Parathyroid adenoma (tissue), 2 donors: Measurements from ENCODE around the gene HSPBP1.
A peak's percentile ranks its signal among the peaks of the same experiment; 100 is the strongest.

Source experiments
- H2AFZ ChIP-seq: fragments of 300-600 bp; sonication (generic); one replicate; pipeline ENCODE4 v1.7.0; 2017; ENCODE audit warnings: antibody characterized with exemption, mild to moderate bottlenecking
- H3K27ac ChIP-seq: fragments of 300-600 bp; sonication (generic); one replicate; pipeline ENCODE4 v1.7.0; 2017
- H3K27me3 ChIP-seq: fragments of 300-600 bp; sonication (generic); one replicate; pipeline ENCODE4 v1.7.0; 2017; ENCODE audit warnings: low read length; ENCODE audit not compliant: control insufficient read depth, insufficient read depth
- H3K36me3 ChIP-seq: fragments of 300-600 bp; sonication (generic); one replicate; pipeline ENCODE4 v1.7.0; 2017; ENCODE audit warnings: low read length; ENCODE audit not compliant: control insufficient read depth, insufficient read depth
- H3K4me1 ChIP-seq: fragments of 300-600 bp; sonication (generic); one replicate; pipeline ENCODE4 v1.7.0; 2017; ENCODE audit warnings: control low read depth
- H3K4me2 ChIP-seq: fragments of 300-600 bp; sonication (generic); one replicate; pipeline ENCODE4 v1.7.0; 2017; ENCODE audit warnings: low read length
- H3K4me3 ChIP-seq: fragments of 300-600 bp; sonication (generic); one replicate; pipeline ENCODE4 v1.7.0; 2017; ENCODE audit warnings: low read depth, low read length
- H3K79me2 ChIP-seq: fragments of 300-600 bp; sonication (generic); one replicate; pipeline ENCODE4 v1.7.0; 2017; ENCODE audit warnings: control low read depth
- H3K9ac ChIP-seq: fragments of 300-600 bp; sonication (generic); one replicate; pipeline ENCODE4 v1.7.0; 2017; ENCODE audit warnings: mild to moderate bottlenecking
- H3K9me3 ChIP-seq: fragments of 300-600 bp; sonication (generic); one replicate; pipeline ENCODE4 v1.7.0; 2017; ENCODE audit warnings: low read length; ENCODE audit not compliant: control insufficient read depth
- CTCF ChIP-seq: fragments of 300-600 bp; sonication (generic); IDR thresholded peaks from one replicate; pipeline ENCODE4 v1.7.0; 2017; ENCODE audit warnings: antibody characterized with exemption, mild to moderate bottlenecking
- donor health status: primary hyperparathyroidism.

Gene HSPBP1

GRCh38 chr19:55224038-55224665 lies 55.8 kb downstream of the HSPBP1 start:
- Histone ChIP-seq H3K9ac (no peak overlapping the region), H3K27ac (no peak overlapping the region), H3K4me3 (no peak overlapping the region), H3K4me2 (no peak overlapping the region), H2AFZ (no peak overlapping the region), H3K27me3 (no peaks in the 10 kb centered on the region), H3K36me3 (no peaks in the 10 kb centered on the region), H3K79me2 (no peaks in the 10 kb centered on the region), H3K4me1 (no peaks in the 10 kb centered on the region), H3K9me3 (no peaks in the 10 kb centered on the region)
- no peak for TF ChIP-seq CTCF

DNA sequence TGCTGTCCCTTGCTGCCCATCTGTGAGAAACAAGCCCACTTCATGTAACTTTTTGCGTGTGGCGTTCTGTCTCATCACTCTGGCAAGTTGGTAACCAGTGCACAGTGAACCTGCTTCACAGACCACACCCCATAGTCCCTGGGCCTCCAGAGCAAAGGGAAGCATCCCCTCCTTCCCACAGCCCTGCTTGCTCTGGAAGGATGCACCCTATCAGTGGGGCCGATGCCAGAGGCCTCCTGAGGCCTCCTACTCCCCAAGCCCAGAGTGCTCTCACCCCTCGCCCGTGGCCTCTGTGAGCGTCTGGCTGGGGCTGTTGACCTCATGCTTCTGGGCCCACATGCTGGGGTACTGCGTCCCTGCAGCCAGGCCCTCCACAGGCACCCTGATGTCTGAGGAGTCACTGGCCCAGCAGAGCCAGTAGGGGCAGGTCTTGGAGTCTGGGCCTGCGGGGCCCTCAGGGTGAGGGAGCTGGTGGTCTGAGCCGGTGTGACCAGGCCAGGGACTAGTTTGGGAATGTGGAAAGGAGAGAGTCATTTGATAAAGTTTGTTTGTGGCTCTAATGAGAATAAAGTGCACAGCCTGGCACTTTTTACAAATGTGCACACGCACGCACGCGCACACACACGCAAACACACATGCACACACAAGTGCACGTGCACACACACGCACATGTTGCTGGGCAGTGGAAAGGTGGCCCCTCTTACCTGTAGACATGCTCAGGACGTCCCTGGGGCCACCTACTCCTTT lies 56.4 kb downstream of the HSPBP1 start:
- Histone ChIP-seq H3K4me1 (no peaks in the 10 kb centered on the region), H3K4me2 (no peak overlapping the region), H3K79me2 (no peaks in the 10 kb centered on the region), H3K27me3 (no peaks in the 10 kb centered on the region), H3K36me3 (no peaks in the 10 kb centered on the region), H3K9me3 (no peaks in the 10 kb centered on the region), H3K9ac (no peak overlapping the region), H3K4me3 (no peak overlapping the region), H3K27ac (no peak overlapping the region), H2AFZ (no peak overlapping the region)
- TF ChIP-seq CTCF, result no peak

- Histone ChIP-seq H3K36me3 (no peaks in the 10 kb centered on the region), H3K4me3 (no peak overlapping the region), H3K79me2 (no peaks in the 10 kb centered on the region), H3K27ac (no peak overlapping the region), H3K4me2 (no peak overlapping the region), H3K9ac (no peak overlapping the region), H3K4me1 (no peaks in the 10 kb centered on the region), H2AFZ (no peak overlapping the region), H3K9me3 (no peaks in the 10 kb centered on the region), H3K27me3 (no peaks in the 10 kb centered on the region)
- no peak for TF ChIP-seq CTCF
Measured at GRCh38 chr19:55220525-55220924, 59.4 kb downstream of the HSPBP1 start.

DNA sequence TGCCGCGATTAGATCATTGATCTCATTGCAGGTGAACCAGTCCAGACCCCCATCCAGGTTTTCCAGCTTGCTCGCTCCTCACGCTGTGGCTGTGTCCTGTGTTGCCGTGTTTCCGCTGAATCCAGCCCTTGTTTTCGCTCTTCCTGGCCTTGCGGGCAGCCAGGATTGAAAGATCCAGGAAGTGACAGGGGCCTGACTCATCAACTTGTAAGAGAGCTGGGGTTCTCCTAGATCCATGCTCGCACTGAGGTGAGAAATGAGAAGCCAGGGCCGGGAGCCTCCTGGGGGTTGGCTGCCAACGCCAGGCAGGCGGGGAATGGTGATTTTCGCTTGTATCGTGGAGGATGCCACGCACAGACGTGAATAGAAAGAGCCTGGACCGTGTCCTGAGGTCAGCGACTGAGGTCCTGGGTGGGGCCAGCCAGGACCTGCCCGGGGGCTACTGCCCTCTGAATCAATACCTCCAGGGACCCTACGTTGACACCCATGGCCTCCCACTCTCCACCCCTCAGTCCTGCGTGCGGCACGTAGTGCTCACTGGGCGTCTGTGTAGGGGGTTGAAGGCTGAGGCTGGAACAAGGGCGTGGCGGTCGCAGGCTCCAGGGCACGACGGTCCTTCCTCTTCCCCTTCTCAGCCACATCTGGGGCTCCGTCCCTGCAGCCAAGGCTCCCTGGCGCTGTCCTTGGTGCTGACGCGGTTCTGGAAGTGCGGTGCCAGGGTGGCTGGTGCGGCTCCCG lies 63.3 kb downstream of the HSPBP1 start:
- peaks cover 2% of the 10 kb centered on the region for H3K27me3 ChIP-seq
- H3K27ac ChIP-seq, result peak overlapping the region; percentile 91
- TF ChIP-seq CTCF, result no peak
- H3K79me2 ChIP-seq, result no peaks in the 10 kb centered on the region
- H3K4me2 ChIP-seq, result no peak overlapping the region
- peak overlapping the region; percentile 81 for H2AFZ ChIP-seq
- H3K36me3 ChIP-seq, result no peaks in the 10 kb centered on the region
- no peaks in the 10 kb centered on the region for H3K4me1 ChIP-seq
- peak overlapping the region; percentile 25 for H3K9ac ChIP-seq
- no peaks in the 10 kb centered on the region for H3K9me3 ChIP-seq
- H3K4me3 ChIP-seq, result no peak overlapping the region
